SK-N-SH (cell line): ENCODE data around the gene ZNF486.

Experiments
- FOXM1 ChIP-seq: IDR thresholded peaks from 2 replicates; pipeline ENCODE4 v1.4.0; 2012; ENCODE audit warnings: low read depth, mild to moderate bottlenecking
- GABPA ChIP-seq: IDR thresholded peaks from 2 replicates; pipeline ENCODE4 v1.4.0; 2012; ENCODE audit warnings: low read depth, mild to moderate bottlenecking
- IRF3 ChIP-seq: fragments of 150-350 bp; IDR thresholded peaks from 2 replicates; pipeline ENCODE4 v1.6.1; 2016; ENCODE audit warnings: mild to moderate bottlenecking, low read depth, low read length
- MAX ChIP-seq: IDR thresholded peaks from 2 replicates; pipeline ENCODE4 v1.4.0; 2012; ENCODE audit warnings: low read depth
- MEF2A ChIP-seq: IDR thresholded peaks from 2 replicates; pipeline ENCODE4 v1.4.0; 2012; ENCODE audit warnings: low read depth, borderline replicate concordance
- POLR2AphosphoS5 ChIP-seq: IDR thresholded peaks from 2 replicates; pipeline ENCODE4 v1.6.1; 2012; ENCODE audit warnings: low read depth, low read length
- RAD21 ChIP-seq: IDR thresholded peaks from 2 replicates; pipeline ENCODE4 v1.6.1; 2012; ENCODE audit warnings: mild to moderate bottlenecking, low read length
- RCOR1 ChIP-seq: fragments of 150-350 bp; IDR thresholded peaks from 2 replicates; pipeline ENCODE4 v1.6.1; 2017; ENCODE audit warnings: antibody characterized with exemption, low read length
- SMC3 ChIP-seq: IDR thresholded peaks from 2 replicates; pipeline ENCODE4 v1.6.1; 2012; ENCODE audit warnings: low read depth, low read length, improper control_type of control experiment
- USF1 ChIP-seq: IDR thresholded peaks from 2 replicates; pipeline ENCODE4 v1.4.0; 2012; ENCODE audit warnings: low read depth, borderline replicate concordance
- TF ChIP-seq, protein P1 (sequence below): fragments of 200-600 bp; sonication (generic); IDR thresholded peaks from 2 replicates; pipeline ENCODE4 v1.6.1; 2017; ENCODE audit warnings: antibody characterized with exemption, mild to moderate bottlenecking, moderate library complexity
- TF ChIP-seq, protein P2 (sequence below): IDR thresholded peaks from 2 replicates; pipeline ENCODE4; 2012

- TF ChIP-seq POLR2AphosphoS5 (no peak), RCOR1 (no peak), SMC3 (no peak), GABPA (no peak), MAX (no peak), MEF2A (no peak), RAD21 (no peak), USF1 (no peak), FOXM1 (no peak), IRF3 (no peak)
- TF ChIP-seq, protein P1, sequence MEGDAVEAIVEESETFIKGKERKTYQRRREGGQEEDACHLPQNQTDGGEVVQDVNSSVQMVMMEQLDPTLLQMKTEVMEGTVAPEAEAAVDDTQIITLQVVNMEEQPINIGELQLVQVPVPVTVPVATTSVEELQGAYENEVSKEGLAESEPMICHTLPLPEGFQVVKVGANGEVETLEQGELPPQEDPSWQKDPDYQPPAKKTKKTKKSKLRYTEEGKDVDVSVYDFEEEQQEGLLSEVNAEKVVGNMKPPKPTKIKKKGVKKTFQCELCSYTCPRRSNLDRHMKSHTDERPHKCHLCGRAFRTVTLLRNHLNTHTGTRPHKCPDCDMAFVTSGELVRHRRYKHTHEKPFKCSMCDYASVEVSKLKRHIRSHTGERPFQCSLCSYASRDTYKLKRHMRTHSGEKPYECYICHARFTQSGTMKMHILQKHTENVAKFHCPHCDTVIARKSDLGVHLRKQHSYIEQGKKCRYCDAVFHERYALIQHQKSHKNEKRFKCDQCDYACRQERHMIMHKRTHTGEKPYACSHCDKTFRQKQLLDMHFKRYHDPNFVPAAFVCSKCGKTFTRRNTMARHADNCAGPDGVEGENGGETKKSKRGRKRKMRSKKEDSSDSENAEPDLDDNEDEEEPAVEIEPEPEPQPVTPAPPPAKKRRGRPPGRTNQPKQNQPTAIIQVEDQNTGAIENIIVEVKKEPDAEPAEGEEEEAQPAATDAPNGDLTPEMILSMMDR = no peak
- TF ChIP-seq, protein P2, sequence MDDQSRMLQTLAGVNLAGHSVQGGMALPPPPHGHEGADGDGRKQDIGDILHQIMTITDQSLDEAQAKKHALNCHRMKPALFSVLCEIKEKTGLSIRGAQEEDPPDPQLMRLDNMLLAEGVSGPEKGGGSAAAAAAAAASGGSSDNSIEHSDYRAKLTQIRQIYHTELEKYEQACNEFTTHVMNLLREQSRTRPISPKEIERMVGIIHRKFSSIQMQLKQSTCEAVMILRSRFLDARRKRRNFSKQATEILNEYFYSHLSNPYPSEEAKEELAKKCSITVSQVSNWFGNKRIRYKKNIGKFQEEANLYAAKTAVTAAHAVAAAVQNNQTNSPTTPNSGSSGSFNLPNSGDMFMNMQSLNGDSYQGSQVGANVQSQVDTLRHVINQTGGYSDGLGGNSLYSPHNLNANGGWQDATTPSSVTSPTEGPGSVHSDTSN = no peak
These were observed 77.3 kb downstream of the ZNF486 start for GRCh38 chr19:20244356-20244755.
